ENCODE data around the gene SDHAF2. TPM values are rescaled to one million over a fixed set of nuclear protein-coding genes. Genes with fewer than 3 reads are reported as not detected.
"Not testable (repeated sequence)": the region's sequence is repeated elsewhere in the genome, so short reads cannot be mapped to it uniquely, and the experiment has no call there.

SDHAF2 gene
- total and polyA plus RNA-seq, 2 of the 13 experiments (the other 11 are each of a cell fraction or from before 2014, with no cell fraction given), result 44.2 to 70.4 TPM

DNA sequence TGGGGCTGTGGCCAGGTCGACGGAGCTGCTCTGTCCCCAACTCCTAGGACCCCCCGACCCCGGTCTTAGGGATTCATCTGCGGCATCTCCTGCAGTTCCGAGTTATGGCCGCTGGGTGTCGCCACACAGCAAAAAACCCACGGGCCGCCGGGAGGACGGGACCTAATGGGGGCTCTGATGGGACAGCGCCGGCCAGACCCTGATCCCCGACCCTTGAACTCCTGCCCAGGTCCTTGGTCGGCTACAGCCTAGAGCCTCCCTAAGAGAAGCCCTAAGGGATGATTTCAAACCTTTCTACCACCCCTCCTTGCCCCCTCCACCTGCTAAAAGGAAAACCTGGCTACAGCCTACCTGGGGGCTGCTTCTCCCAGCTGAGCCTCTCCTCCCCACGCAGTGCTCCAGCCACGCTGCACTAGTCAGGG, 47.8 kb downstream of the SDHAF2 start (continued):
- TF ChIP-seq, protein P1, sequence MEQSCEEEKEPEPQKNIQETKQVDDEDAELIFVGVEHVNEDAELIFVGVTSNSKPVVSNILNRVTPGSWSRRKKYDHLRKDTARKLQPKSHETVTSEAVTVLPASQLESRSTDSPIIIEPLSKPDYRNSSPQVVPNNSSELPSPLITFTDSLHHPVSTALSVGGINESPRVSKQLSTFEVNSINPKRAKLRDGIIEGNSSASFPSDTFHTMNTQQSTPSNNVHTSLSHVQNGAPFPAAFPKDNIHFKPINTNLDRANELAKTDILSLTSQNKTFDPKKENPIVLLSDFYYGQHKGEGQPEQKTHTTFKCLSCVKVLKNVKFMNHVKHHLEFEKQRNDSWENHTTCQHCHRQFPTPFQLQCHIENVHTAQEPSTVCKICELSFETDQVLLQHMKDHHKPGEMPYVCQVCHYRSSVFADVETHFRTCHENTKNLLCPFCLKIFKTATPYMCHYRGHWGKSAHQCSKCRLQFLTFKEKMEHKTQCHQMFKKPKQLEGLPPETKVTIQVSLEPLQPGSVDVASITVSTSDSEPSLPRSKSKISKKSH (CRISPR knock-in tag; IDR thresholded peaks at IDR 0.05; ENCODE audit: borderline replicate concordance), result peak; percentile 38; the same call in 1 of the 2 replicates
- TF ChIP-seq ZNF720 (CRISPR knock-in tag; IDR thresholded peaks at IDR 0.05) (no peak), TAF15 (IDR thresholded peaks at IDR 0.05; ENCODE audit: low read depth, low read length, poor library complexity, severe bottlenecking) (no peak), ARNTL (CRISPR knock-in tag; IDR thresholded peaks at IDR 0.05) (no peak), ZBTB8A (CRISPR knock-in tag; IDR thresholded peaks at IDR 0.05; ENCODE audit: borderline replicate concordance, low read depth) (no peak)
- TF ChIP-seq, protein P2, sequence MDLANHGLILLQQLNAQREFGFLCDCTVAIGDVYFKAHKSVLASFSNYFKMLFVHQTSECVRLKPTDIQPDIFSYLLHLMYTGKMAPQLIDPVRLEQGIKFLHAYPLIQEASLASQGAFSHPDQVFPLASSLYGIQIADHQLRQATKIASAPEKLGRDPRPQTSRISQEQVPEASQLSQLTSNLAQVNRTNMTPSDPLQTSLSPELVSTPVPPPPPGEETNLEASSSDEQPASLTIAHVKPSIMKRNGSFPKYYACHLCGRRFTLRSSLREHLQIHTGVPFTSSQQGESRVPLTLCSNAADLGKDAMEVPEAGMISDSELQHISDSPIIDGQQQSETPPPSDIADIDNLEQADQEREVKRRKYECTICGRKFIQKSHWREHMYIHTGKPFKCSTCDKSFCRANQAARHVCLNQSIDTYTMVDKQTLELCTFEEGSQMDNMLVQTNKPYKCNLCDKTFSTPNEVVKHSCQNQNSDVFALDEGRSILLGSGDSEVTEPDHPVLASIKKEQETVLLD (CRISPR knock-in tag; IDR thresholded peaks at IDR 0.05; ENCODE audit: low read depth), result no peak

DNA sequence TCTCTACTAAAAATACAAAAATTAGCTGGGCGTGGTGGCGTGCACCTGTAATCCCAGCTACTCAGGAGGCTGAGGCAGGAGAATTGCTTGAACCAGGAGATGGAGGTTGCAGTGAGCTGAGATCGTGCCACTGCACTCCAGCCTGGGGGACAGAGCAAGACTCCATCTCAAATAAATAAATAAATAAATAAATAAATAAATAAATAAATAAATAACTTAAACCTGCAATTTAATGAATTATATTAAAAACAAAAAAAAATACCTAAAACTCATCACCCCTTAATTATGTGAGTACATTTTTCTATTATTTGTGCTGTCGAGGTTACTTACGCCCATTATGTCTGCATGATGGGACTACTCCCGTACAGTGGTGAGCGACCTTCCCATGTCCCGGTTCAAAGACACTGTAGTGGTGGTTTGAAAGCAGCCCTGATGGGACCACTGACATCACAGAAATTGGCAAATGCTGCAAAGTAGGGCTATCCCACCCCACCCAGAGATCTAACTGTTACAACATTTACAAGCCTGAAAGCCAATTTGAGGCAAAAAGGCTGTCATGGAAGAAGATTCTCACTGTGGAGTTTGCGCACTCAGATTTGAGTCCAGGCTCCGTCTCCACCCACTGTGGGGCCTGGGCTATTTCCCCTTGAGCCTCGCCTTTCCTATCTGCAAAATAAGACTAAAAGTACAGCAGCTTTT, 49.6 kb downstream of the SDHAF2 start:
- POLR2A ChIA-PET, result interaction anchor here (1.0 kb wide), 1 partner anchor 9 kb away, joined by 3 read pairs; no protein-coding TSS in a partner anchor
- H3K36me3 ChIP-seq (replicated peaks in 1 of 2; ENCODE audit: control insufficient read depth in 1 of 2, insufficient read depth in 2 of 2, low read length in 2 of 2); FAIRE-seq; H3K4me2 ChIP-seq (ENCODE audit: low read depth, low read length); ATAC-seq; H3K4me3 ChIP-seq (replicated peaks in 1 of 3; ENCODE audit: insufficient read depth in 1 of 3, low read depth in 2 of 3, low read length in 3 of 3); H4K20me1 ChIP-seq (ENCODE audit: insufficient read depth, low read length); DNase-seq (ENCODE audit: low spot score); H3K79me2 ChIP-seq (ENCODE audit: insufficient read depth, low read length); BruUV-seq (replicated peaks); H3K9me3 ChIP-seq (ENCODE audit: low read length); H3K27ac ChIP-seq (ENCODE audit: extremely low read length, insufficient read depth, low read length); H3K9ac ChIP-seq (ENCODE audit: insufficient read depth, low read depth, low read length); intact Hi-C loops (cut with micrococcal nuclease; ENCODE audit: unreplicated experiment); H2AFZ ChIP-seq (ENCODE audit: low read length): not testable (repeated sequence)
- WGBS (ENCODE audit: low lambda C conversion rate), result 75% methylated on average over 10 of the region's 11 CpGs
- in situ Hi-C loops (cut with HindIII; ENCODE audit: extremely low pct_ligation_motif_present, low pct_unique_long_range_greater_than_20kb), result loop anchor here (5.0 kb wide), 2 partner anchors 38 to 158 kb away; no protein-coding TSS in a partner anchor
- peaks cover 34% of the 10 kb centered on the region for H3K4me1 ChIP-seq (ENCODE audit: insufficient read depth, low read length)
- H3K27me3 ChIP-seq (ENCODE audit: control insufficient read depth in 1 of 2, insufficient read depth in 2 of 2, low read length in 2 of 2), result peaks cover 2 to 25% of the 10 kb centered on the region in 2 experiments; a peak in 4 of 5 replicates
- CTCF ChIA-PET (ENCODE audit: low intra/inter-chr PET ratio, low total read pairs), result interaction anchor here (5.8 kb wide), 1 partner anchor 36 kb away, joined by 87 read pairs; no protein-coding TSS in a partner anchor
